DOHH2 (cell line): Measurements from ENCODE around the gene PRCD.

Experiments
- CTCF ChIP-seq: fragments of 200-600 bp; sonication (generic); IDR thresholded peaks from one replicate; pipeline ENCODE4 v1.5.1; 2014; ENCODE audit warnings: antibody characterized with exemption, mild to moderate bottlenecking, low read depth, low read length; ENCODE audit not compliant: poor library complexity, severe bottlenecking
- EZH2phosphoT487 ChIP-seq: fragments of 200-600 bp; sonication (generic); IDR thresholded peaks from 2 replicates; pipeline ENCODE4 v1.6.1; 2017; ENCODE audit warnings: borderline replicate concordance, mild to moderate bottlenecking, antibody characterized with exemption, low read length, moderate library complexity, mixed read lengths

GRCh38 chr17:76542566-76542971 lies 2.7 kb downstream of the PRCD start:
- TF ChIP-seq CTCF: no peak
- TF ChIP-seq EZH2phosphoT487: no peak
